ENCODE measurements around the gene TRAF3IP1. TPM values are rescaled to one million over a fixed set of nuclear protein-coding genes. Genes with fewer than 3 reads are reported as not detected.
"Not testable (repeated sequence)": the region's sequence is repeated elsewhere in the genome, so short reads cannot be mapped to it uniquely, and the experiment has no call there.

TRAF3IP1 gene
- total RNA-seq, 1 donor from 2014 or later = 11.2 TPM

- Histone ChIP-seq H4K20me1 (ENCODE audit: low read depth) (no peaks in the 10 kb centered on the region), H3K9ac (no peak overlapping the region), H3K4me3 (no peak overlapping the region), H3K27ac (no peak overlapping the region), H3K79me2 (ENCODE audit: low read depth) (no peaks in the 10 kb centered on the region), H3K9me3 (ENCODE audit: low read depth) (no peaks in the 10 kb centered on the region), H3K4me2 (no peak overlapping the region), H2AFZ (replicated peaks) (no peak overlapping the region), H3K4me1 (peaks cover 13% of the 10 kb centered on the region), H3K36me3 (no peaks in the 10 kb centered on the region), H3K27me3 (no peaks in the 10 kb centered on the region), H3F3A (ENCODE audit: low read depth) (peaks cover 4% of the 10 kb centered on the region)
- Mint-ChIP-seq H3K4me1 (peaks cover 8% of the 10 kb centered on the region), H3K27ac (peak overlapping the region; percentile 91), H3K4me3 (no peak overlapping the region), H3K36me3 (peaks cover 11% of the 10 kb centered on the region), H3K27me3 (ENCODE audit: insufficient read depth, low read depth) (peaks cover 4% of the 10 kb centered on the region), H3K9me3 (no peaks in the 10 kb centered on the region)
- DNase-seq (ENCODE audit: low spot score) = no peak
- TF ChIP-seq EZH2phosphoT487 (IDR thresholded peaks at IDR 0.05) (no peak), CTCF (IDR thresholded peaks at IDR 0.05) (no peak), EZH2 (IDR thresholded peaks at IDR 0.05) (no peak)
These were observed 83.5 kb downstream of the TRAF3IP1 start for GRCh38 chr2:238403632-238404405.

- H3F3A ChIP-seq (ENCODE audit: low read depth) = peaks cover 12% of the 10 kb centered on the region
- H3K4me1 Mint-ChIP-seq = peaks cover 13% of the 10 kb centered on the region
- peaks cover 8% of the 10 kb centered on the region for H3K36me3 Mint-ChIP-seq
- no peak overlapping the region for H3K4me2 ChIP-seq
- no peaks in the 10 kb centered on the region for H3K9me3 Mint-ChIP-seq
- TF ChIP-seq EZH2 (IDR thresholded peaks at IDR 0.05) (no peak), EZH2phosphoT487 (IDR thresholded peaks at IDR 0.05) (no peak), CTCF (IDR thresholded peaks at IDR 0.05) (no peak)
- H3K9ac ChIP-seq = no peak overlapping the region
- H3K9me3 ChIP-seq (ENCODE audit: low read depth) = no peaks in the 10 kb centered on the region
- H3K27me3 Mint-ChIP-seq (ENCODE audit: insufficient read depth, low read depth) = peaks cover 6% of the 10 kb centered on the region
- H3K4me3 Mint-ChIP-seq = no peak overlapping the region
- H3K27ac Mint-ChIP-seq = peak overlapping the region; percentile 91
- peaks cover 6% of the 10 kb centered on the region for H4K20me1 ChIP-seq (ENCODE audit: low read depth)
- DNase-seq (ENCODE audit: low spot score) = no peak
- H3K27ac ChIP-seq = no peak overlapping the region
- H3K4me3 ChIP-seq = no peak overlapping the region
- no peaks in the 10 kb centered on the region for H3K27me3 ChIP-seq
- peaks cover 16% of the 10 kb centered on the region for H3K4me1 ChIP-seq
- H3K79me2 ChIP-seq (ENCODE audit: low read depth) = no peaks in the 10 kb centered on the region
- H3K36me3 ChIP-seq = no peaks in the 10 kb centered on the region
- H2AFZ ChIP-seq (replicated peaks) = no peak overlapping the region
These were observed 84.3 kb downstream of the TRAF3IP1 start for GRCh38 chr2:238404406-238405216.

GRCh38 chr2:238405217-238405555 is 84.9 kb downstream of the TRAF3IP1 start:
- DNase-seq (ENCODE audit: low spot score); H3K36me3 Mint-ChIP-seq; H3K79me2 ChIP-seq (ENCODE audit: low read depth); H3K4me3 ChIP-seq; H3K27me3 Mint-ChIP-seq (ENCODE audit: insufficient read depth, low read depth); H2AFZ ChIP-seq (replicated peaks); H3K9me3 ChIP-seq (ENCODE audit: low read depth); H3K9me3 Mint-ChIP-seq; H3K36me3 ChIP-seq; H3K9ac ChIP-seq; H3K4me3 Mint-ChIP-seq; H3K27me3 ChIP-seq; H4K20me1 ChIP-seq (ENCODE audit: low read depth); H3K27ac ChIP-seq; H3K27ac Mint-ChIP-seq; H3K4me2 ChIP-seq: not testable (repeated sequence)
- peaks cover 19% of the 10 kb centered on the region for H3K4me1 Mint-ChIP-seq
- peaks cover 22% of the 10 kb centered on the region for H3K4me1 ChIP-seq
- H3F3A ChIP-seq (ENCODE audit: low read depth) = peaks cover 18% of the 10 kb centered on the region
